Esophagus muscularis mucosa (tissue), 4 donors: ENCODE results near the gene TMEM92. TPM values are rescaled to one million over a fixed set of nuclear protein-coding genes. Genes with fewer than 3 reads are reported as not detected.

Experiments
- DNase-seq: peaks from one replicate; pipeline ENCODE4 v3.0.0-alpha.2; 2017; ENCODE audit errors: extremely low spot score
- H3K27ac ChIP-seq, 4 donors: fragments of 200-600 bp; sonication (generic); replicated peaks in 1 of 4; 1 replicate in 3 of 4; 2 replicates in 1 of 4; pipeline ENCODE4 v1.5.1; 2016 to 2019; ENCODE audit warnings: mild to moderate bottlenecking in 1 of 4
- H3K27me3 ChIP-seq, 4 donors: fragments of 200-600 bp; sonication (generic); one replicate each; pipeline versions ENCODE4 v1.5.1 to v1.6.0; 2016 to 2019
- H3K36me3 ChIP-seq, 4 donors: fragments of 200-600 bp; sonication (generic); one replicate each; pipeline ENCODE4 v1.5.1; 2016 to 2019
- H3K4me1 ChIP-seq, 4 donors: fragments of 200-600 bp; sonication (generic); one replicate each; pipeline ENCODE4 v1.5.1; 2016 to 2019
- H3K4me3 ChIP-seq, 4 donors: fragments of 200-600 bp; sonication (generic); 1 replicate in 2 of 4; 2 replicates in 2 of 4; pipeline ENCODE4 v1.5.1; 2016 to 2019; ENCODE audit warnings: mild to moderate bottlenecking in 4 of 4, moderate library complexity in 1 of 4
- H3K9me3 ChIP-seq, 4 donors: fragments of 200-600 bp; sonication (generic); 1 replicate in 3 of 4; 2 replicates in 1 of 4; pipeline ENCODE4 v1.5.1; 2016 to 2019
- EP300 ChIP-seq: sonication (generic); formaldehyde crosslinking; IDR thresholded peaks from one replicate; pipeline ENCODE4 v1.6.1; 2017; ENCODE audit warnings: antibody characterized with exemption
- POLR2A ChIP-seq: fragments of 450-650 bp; IDR thresholded peaks from one replicate; pipeline ENCODE4 v1.6.1; 2017; ENCODE audit warnings: antibody characterized with exemption, moderate library complexity, mild to moderate bottlenecking, low read depth
- POLR2AphosphoS5 ChIP-seq, 2 donors: sonication (generic); formaldehyde crosslinking; IDR thresholded peaks; one replicate each; pipeline ENCODE4 v1.6.1; 2017; ENCODE audit warnings: antibody characterized with exemption in 2 of 2
- WGBS: methylation state at CpG from one replicate; pipeline ENCODE4 v1.1.5; 2018; 5-methylcytosine and 5-hydroxymethylcytosine counted together
- intact Hi-C: fragments of 100-400 bp; cut with DNase I; formaldehyde crosslinking; loops from one replicate; pipeline ENCODE4 v1.15.1; 2023
- total RNA-seq, 4 donors: library from RNA; depleted of rRNA; stranded (reverse); fragments of >200 nt; gene quantifications; one replicate each; pipeline versions ENCODE4 v1.1.0 to v1.2.1, GENCODE V29; 2016
- TF ChIP-seq, protein P1 (sequence below), 3 experiments: fragments of 200-600 bp in 2 of 3; fragments of 450-650 bp in 1 of 3; sonication (generic) in 2 of 3; IDR thresholded peaks; one replicate each; pipeline ENCODE4 v1.5.1; 2017 to 2019; ENCODE audit warnings: antibody characterized with exemption in 3 of 3, mild to moderate bottlenecking in 2 of 3, moderate library complexity in 1 of 3

Gene TMEM92
- total RNA-seq, 4 donors from 2014 or later, result 0.80 TPM; not detected in 3

DNA sequence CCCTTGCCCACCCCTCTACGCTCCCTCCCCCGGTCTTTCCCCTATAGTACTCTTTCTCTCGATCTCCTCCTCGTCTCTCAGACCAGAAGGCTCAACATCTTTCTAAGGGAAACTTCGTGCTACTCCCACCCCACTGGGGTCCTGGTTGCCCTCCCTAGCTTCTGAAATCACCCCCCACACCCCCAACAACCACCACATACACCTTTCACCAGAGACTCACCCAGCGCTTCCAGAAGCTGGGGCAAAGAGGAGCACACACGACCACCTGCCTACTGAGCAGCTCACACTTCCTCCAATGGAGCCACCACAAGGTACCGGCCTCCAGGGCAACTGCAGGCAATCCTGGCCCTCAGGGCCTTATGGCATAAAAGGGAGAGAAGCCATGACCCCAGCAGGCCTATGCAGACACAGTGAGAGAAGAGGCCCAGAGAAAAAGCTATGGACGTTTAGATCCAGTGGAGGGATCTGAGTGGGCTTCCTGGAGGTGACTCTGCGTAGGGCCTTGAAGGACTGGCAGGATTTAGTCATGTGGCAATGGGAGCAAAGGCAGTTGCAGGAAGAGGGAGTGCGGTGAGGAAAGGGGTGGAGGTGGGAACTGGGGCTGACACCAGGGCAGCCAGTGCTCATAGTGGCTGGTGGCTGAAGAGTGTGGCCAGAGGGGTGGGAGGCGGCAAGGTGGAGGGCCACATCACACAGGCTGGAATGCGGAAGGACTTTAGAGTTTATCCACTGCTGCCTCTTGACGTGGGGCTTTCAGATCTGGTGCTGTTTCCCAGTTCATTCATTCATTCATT, 12.1 kb upstream of the TMEM92 start:
- TF ChIP-seq, protein P1, sequence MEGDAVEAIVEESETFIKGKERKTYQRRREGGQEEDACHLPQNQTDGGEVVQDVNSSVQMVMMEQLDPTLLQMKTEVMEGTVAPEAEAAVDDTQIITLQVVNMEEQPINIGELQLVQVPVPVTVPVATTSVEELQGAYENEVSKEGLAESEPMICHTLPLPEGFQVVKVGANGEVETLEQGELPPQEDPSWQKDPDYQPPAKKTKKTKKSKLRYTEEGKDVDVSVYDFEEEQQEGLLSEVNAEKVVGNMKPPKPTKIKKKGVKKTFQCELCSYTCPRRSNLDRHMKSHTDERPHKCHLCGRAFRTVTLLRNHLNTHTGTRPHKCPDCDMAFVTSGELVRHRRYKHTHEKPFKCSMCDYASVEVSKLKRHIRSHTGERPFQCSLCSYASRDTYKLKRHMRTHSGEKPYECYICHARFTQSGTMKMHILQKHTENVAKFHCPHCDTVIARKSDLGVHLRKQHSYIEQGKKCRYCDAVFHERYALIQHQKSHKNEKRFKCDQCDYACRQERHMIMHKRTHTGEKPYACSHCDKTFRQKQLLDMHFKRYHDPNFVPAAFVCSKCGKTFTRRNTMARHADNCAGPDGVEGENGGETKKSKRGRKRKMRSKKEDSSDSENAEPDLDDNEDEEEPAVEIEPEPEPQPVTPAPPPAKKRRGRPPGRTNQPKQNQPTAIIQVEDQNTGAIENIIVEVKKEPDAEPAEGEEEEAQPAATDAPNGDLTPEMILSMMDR (IDR thresholded peaks at IDR 0.05), result no peak
- TF ChIP-seq EP300, result no peak
- TF ChIP-seq POLR2AphosphoS5 (IDR thresholded peaks at IDR 0.05), result no peak
- no peak for TF ChIP-seq POLR2A
- WGBS, result 93% methylated on average over 13 of the region's 14 CpGs
- Histone ChIP-seq H3K36me3 (no peaks in the 10 kb centered on the region), H3K27ac (no peak overlapping the region), H3K9me3 (no peaks in the 10 kb centered on the region), H3K4me3 (no peak overlapping the region), H3K4me1 (peaks cover 10 to 66% (median 60%) of the 10 kb centered on the region in 4 donors), H3K27me3 (no peaks in the 10 kb centered on the region)
- DNase-seq, result no peak
- intact Hi-C loops, result no loop called here

DNA sequence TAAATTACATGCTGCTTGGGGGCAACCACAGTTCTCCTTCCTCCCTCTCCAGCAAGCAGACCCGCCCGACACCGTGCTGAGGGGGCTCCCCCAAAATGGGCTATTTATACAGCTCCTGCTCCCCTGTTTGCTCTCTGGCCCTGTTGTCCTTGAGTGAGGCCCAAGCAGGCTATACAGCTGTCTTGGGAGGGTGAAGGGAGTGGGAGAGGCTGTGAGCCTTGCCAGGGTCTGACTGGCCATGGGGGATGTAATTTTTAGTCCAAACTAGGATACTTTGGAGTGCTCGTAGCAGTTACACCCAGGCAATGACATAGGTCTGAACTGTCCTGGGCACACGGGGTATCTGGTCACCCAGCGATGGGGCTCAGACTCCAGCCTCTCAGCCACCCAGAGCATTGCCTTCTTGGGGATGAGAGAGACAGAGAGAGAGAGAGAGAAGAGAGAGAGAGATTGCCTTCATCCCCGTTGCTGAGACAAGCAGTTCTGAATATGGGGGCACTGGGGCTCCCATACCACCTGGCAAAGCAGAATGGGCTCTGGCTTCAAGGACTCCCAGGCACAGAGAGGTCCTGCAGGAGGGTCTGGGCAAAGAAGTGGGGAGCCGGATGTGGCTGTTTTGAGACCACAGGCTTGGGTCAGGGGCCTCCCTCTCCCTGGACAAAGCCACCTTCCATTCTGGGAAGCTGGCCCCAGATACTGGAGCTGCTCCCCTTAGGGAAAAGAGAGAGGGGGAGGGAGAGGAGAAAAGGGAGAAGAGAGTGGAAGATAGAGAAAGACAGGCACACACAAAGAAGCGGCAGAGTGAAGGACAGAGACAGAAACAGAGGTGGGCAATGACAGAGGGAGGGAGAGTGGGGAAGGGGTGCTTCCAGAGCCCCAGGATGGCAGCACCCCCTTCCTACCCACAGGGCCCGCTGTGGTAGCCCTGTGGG, 10.7 kb upstream of the TMEM92 start:
- H3K4me1 ChIP-seq, result peaks cover 10 to 60% (median 51%) of the 10 kb centered on the region in 4 donors
- H3K27me3 ChIP-seq, result no peaks in the 10 kb centered on the region
- 73% methylated on average over 10 of the region's 10 CpGs for WGBS
- no peak overlapping the region for H3K4me3 ChIP-seq
- no peak for DNase-seq
- no peak overlapping the region for H3K27ac ChIP-seq
- H3K36me3 ChIP-seq, result no peaks in the 10 kb centered on the region
- no peaks in the 10 kb centered on the region for H3K9me3 ChIP-seq
- TF ChIP-seq EP300 (no peak), POLR2AphosphoS5 (IDR thresholded peaks at IDR 0.05) (no peak), POLR2A (no peak)
- TF ChIP-seq, protein P1 (IDR thresholded peaks at IDR 0.05), result no peak
- intact Hi-C loops, result no loop called here

DNA sequence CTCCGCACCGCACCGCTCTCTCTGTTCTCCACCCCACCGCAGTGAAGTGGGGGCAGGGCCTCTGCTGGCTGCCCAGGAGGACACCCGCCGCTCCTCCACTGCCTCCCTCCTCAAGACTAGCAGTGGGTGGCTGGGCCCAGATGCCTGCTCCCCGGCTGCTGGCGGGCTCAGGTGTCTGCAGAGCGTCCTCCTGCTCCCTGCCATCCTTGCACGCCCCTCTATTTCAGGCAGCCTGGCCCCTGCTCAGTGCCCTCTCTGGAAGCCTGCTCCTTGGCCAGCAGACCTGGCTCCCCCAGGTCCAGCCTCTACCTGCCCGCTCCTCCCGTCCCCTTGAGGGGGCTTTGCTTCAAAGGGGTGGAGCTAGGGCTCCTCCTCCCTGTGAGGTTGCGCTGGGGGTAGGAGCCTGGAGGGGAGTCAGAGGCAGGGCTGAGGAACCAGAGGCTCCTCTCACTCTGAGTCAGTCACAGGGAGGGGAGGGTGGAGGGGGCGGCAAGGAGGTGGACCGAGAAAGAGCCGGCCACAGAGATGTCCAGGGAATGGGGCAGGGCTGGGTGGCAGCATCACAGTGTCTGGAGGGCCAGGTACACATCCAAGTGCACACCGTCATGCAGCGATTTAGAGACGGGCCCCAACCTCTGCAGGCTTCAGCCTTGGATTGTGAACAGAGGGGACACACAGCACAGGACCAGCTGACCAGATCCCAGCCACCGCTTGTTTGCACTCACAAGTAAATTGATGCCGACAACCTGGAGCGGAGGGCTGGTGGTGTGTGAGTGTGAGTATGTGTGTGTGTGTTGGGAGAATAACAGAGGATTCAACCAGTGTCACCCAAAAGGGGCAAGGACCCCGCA, 9.8 kb upstream of the TMEM92 start:
- Histone ChIP-seq H3K36me3 (no peaks in the 10 kb centered on the region), H3K27me3 (no peaks in the 10 kb centered on the region), H3K4me1 (peaks cover 10 to 51% (median 43%) of the 10 kb centered on the region in 4 donors), H3K4me3 (no peak overlapping the region), H3K27ac (no peak overlapping the region), H3K9me3 (no peaks in the 10 kb centered on the region)
- intact Hi-C loops, result no loop called here
- 71% methylated on average over 17 of the region's 23 CpGs for WGBS
- TF ChIP-seq POLR2A (no peak), EP300 (no peak), POLR2AphosphoS5 (IDR thresholded peaks at IDR 0.05) (no peak)
- TF ChIP-seq, protein P1 (IDR thresholded peaks at IDR 0.05), result no peak
- DNase-seq, result no peak

DNA sequence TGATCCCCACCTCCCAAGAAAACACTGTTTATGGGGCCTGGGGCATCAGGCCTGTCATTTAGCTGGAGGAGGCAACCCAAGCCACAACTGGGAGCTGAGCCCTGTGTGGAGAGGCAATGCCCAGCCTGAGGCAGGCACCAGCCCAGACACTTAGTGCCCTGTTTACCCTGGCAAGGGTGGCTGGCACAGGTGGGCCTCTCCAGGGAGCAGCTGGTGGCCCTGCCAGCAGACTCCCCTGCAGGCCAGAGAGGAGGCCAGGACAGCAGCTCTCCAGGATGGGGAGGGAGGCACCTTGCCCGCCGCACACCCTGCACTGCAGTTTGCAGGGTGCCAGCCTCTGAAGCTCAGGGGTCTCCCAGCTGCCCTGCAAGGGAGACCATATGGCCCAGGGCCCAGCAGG, 9.1 kb upstream of the TMEM92 start:
- TF ChIP-seq, protein P1 (IDR thresholded peaks at IDR 0.05), result no peak
- no peak for TF ChIP-seq POLR2AphosphoS5 (IDR thresholded peaks at IDR 0.05)
- TF ChIP-seq POLR2A, result no peak
- TF ChIP-seq EP300, result no peak
- no peak overlapping the region for H3K27ac ChIP-seq
- H3K4me3 ChIP-seq, result no peak overlapping the region
- intact Hi-C loops, result no loop called here
- peaks cover 10 to 53% (median 43%) of the 10 kb centered on the region in 4 donors for H3K4me1 ChIP-seq
- no peak for DNase-seq
- H3K9me3 ChIP-seq, result no peaks in the 10 kb centered on the region
- no peaks in the 10 kb centered on the region for H3K27me3 ChIP-seq
- no peaks in the 10 kb centered on the region for H3K36me3 ChIP-seq
- WGBS, result 100% methylated on average over 1 of the region's 2 CpGs
